GM18526 (cell line): Measurements from ENCODE around the gene MT1H.

ENCODE experiments used
- POLR2A ChIP-seq: IDR thresholded peaks from 3 replicates; pipeline ENCODE4 v1.6.1; 2011; ENCODE audit not compliant: insufficient read length; ENCODE audit errors: extremely low read depth

The MT1H gene

GRCh38 chr16:56651586-56651985, 18.0 kb upstream of the MT1H start, which contains the start of gene MT1B:
Gene MT1B, plus strand, starts transcription at chr16:56651886. Its CDS starts 68 bp downstream, at chr16:56651954.
- no peak for TF ChIP-seq POLR2A

DNA sequence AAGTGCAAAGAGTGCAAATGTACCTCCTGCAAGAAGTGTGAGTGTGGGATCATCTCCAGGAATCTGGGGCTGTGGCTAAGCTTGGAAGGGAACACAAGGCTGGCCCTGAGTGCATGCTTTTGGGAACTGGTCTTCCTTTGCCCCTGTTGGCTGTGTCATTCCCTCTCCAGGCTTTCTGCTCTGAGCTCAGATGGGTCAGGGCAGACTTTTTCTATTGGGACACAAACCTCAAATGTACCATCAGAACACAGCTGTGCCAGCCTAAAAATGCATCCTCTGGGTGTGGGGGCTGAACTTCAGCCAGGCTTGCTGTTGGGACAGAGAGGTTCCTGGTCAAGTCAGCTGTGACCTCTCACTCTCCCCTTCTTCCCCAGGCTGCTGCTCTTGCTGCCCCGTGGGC, 17.0 kb upstream of the MT1H start:
- TF ChIP-seq POLR2A, result no peak

GRCh38 chr16:56653218-56653617, 16.4 kb upstream of the MT1H start:
- no peak for TF ChIP-seq POLR2A

DNA sequence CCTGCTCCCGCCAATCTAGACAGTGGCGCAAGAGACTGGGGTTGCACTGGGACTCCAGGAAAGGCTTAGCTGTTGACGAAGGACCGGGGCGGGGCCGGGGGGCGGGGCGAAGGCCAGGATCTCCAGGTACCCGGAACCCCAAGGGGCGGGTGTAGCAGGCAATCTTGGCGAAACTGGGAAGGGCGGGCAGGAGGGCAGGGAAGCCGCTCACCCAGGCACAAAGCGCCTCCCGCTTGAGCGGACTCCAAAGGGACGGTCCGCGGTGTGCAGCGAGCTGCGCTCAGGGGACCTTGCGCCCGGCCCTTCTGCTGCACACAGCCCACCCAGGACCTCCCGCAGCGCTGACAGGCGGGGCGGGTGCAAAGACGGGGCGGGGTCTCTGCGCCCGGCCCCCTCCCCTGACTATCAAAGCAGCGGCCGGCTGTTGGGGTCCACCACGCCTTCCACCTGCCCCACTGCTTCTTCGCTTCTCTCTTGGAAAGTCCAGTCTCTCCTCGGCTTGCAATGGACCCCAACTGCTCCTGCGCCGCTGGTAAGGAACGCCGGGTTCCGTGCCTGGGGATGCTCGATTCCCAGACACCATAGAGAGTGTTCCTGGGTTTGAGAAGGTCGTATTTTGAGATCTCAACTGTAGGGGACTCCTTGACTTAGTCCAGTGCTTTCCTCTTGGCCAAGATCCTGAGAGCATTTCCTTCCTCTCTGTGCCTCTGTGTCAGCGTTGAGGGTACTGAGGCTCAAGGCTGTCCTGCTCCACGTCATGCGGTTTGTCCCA, 11.9 kb upstream of the MT1H start, which contains the start of gene MT1F:
Gene MT1F, plus strand, starts transcription at position 405 of the 772 bp plus-strand sequence. Its CDS starts 100 bp downstream, at position 505.
- TF ChIP-seq POLR2A, result peak; percentile 47

- TF ChIP-seq POLR2A, result no peak
Observed at GRCh38 chr16:56658327-56658875, 11.2 kb upstream of the MT1H start.

DNA sequence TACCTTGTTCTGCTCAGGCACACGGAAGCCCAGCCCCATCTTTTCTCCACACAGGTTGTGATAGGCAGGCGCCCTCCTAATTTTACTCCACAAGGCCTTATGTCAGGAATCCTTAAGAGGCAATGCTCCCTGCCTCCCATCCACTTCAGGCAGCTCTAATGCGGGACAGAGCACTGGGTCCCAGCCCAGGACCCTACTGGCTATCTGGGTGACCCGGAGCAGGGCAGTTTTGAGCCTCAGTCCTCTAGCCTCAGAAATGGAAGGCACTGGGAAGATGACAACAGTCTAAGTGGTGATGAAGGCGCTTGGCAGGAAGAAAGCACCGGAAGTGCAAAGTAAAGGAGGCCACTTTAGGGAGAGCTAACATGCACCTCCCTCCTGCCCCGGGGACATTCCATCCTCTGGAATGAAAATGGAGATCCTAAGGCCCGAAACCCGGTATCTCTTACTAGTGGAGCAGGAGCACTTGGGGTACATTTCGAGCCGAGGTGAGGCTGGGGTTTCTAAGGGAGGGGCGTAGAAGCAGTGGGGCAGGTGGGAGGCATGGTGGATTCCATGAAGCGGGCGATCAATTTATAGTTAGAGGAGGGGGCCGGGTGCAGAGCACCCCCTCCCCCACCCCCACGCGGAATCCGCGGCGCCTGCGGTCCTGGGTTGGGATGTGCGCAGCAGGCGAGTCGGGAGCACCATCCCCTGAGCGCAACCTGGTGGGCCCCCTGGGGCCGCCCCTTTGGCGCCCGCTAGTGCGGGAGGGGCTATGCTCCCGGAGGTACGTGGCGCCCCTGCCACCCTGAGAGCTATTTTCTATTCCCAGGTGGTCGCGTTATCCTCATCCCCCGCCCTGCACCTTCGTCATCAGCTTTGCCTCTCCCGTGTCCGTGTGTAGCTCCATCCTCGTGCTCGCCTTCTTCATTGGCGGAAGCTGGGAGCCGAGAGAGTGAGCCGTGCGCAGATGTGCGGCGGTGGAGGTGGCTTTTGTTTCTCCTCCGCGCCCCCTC, 7.0 kb upstream of the MT1H start:
- TF ChIP-seq POLR2A, result no peak

GRCh38 chr16:56664506-56664905, 5.1 kb upstream of the MT1H start:
- TF ChIP-seq POLR2A, result no peak

DNA sequence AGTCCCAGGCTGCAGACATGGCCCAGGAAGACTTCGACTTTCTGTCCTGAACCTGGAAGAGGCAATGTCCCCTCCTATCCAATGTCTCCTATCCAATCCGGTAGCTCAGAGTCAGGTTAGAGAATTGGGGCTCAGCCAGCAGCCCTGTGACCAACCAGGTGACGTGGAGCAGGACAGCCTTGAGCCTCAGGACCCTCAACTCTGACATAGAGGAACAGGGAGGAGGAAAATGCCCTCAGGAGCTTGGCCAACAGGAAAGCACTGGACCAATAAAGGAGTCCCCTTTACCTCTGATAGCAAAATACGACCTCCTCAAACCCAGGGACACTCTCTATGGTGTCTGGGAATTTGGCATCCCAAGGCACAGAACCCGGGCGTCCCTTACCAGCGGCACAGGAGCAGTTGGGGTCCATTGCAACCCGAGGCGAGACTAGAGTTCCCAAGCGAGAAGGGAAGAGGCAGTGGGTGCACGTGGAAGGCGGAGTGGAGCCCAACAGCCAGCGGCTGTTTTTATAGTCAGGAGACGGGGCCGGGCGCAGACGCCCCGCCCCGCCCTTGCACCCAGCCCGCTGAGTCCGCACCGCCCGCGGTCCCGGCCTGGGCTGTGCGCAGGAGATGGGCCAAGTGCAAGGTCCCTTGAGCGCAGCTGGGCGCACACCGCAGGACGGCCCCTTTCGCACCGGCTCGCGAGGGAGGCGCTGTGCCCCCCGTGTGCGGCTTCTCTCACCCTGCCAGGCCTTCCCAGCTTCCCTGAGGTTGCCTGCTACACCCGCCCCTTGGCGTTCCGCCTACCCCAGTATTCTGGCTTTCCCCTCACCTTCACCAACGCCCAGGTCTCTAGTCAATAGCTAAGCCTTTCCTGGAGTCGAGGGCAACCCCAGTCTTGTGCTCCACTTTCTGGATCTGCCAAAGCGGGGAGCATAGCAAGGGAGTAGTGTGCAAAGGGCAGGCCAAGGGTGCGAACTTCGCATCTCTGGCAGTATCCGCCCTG, 1.7 kb upstream of the MT1H start, which contains the start of gene MT1G:
Gene MT1G, minus strand, starts transcription at position 485 of the 991 bp plus-strand sequence. Its CDS starts 72 bp downstream, at position 413.
- TF ChIP-seq POLR2A, result no peak

GRCh38 chr16:56669840-56670619, 416 bp downstream of the MT1H start:
- TF ChIP-seq POLR2A, result no peak

GRCh38 chr16:56670620-56670934, 963 bp downstream of the MT1H start:
- TF ChIP-seq POLR2A, result no peak

DNA sequence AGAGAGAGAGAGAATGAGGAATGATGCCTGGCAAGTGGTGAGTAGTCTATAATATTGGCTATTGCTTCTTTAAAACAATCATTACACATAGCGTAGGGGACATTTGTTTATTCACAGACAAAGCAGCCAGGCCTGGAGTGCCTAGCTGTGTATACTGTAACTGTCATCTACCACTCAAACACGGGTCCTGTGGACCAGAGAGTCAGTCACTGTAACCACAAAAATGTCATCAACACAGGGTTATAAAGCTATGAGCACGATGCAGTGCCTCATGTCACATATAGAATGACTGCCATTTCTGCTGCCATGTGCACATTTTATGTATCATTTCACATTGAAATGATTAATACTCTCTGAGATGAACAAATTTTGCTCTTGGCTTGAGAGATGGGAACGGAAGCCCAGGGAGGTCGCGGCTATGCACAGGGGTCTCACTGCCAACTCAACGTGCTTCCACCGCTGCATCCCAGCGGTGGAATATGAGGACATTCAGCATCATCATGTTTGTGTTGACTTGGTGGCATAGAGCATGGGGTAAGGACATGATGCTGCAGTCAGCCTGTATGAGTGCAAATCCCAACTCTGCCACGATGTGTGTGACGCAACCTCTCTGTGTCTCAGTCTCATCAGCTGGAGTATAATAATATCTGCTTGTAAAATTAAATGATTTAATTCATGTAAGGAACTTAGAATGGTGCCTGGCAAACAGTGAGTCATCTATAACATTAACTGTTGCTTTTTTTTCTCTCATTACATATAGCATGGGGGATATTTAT, 3.3 kb downstream of the MT1H start:
- TF ChIP-seq POLR2A, result no peak

DNA sequence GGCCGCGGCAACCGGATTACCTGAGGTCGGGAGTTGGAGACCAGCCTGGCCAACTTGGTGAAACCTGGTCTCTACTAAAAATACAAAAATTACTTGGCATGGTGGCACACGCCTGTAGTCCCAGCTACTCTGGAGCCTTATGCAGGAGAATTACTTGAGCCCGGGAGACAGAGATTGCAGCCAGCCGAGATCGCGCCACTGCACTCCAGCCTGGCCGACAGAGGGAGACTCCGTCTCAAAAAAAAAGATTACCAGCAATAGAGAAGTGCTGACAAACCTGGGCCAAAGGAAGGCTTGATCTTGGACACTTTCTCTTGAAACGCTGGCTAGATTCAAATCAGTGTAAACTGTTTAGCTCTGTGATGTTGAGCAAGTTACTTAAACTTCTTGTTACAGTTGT, 4.3 kb downstream of the MT1H start:
- no peak for TF ChIP-seq POLR2A

DNA sequence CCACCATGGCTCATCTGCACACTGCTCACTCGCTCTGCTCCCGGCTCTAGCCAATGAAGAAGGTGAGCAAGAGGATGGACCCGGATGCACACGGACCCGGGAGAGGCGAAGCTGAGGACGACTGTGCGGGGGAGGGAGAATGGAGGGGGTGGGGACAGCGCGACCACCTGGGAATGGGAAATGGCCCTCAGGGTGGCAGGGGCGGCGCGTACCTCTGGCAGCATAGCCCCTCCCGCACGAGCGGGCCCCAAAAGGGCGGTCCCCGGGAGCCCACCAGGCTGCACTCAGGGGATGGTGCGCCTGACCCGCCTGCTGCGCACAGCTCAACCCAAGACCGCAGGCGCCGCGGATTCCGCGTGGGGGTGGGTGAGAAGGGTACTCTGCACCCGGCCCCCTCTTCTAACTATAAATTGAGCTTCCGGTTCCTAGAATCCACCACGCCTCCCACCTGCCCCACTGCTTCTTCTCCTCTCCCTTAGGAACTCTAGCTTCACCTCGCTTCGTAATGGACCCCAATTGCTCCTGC, 6.1 kb downstream of the MT1H start:
- no peak for TF ChIP-seq POLR2A
